Mesothelial cell of epicardium (in vitro differentiated cells): ENCODE results near the gene GNG4. TPM values are rescaled to one million over a fixed set of nuclear protein-coding genes. Genes with fewer than 3 reads are reported as not detected.
"Not testable (repeated sequence)": the region's sequence is repeated elsewhere in the genome, so short reads cannot be mapped to it uniquely, and the experiment has no call there.

ENCODE experiments used
- DNase-seq, 2 experiments: peaks; one replicate each; pipeline ENCODE4 v3.0.0; 2021; ENCODE audit warnings: low spot score in 2 of 2; ENCODE audit not compliant: unreplicated experiment in 2 of 2
- H3K27ac Mint-ChIP-seq: 2 replicates; pipeline ENCODE4 v1.8.0; 2021; ENCODE audit warnings: mixed read lengths
- H3K27me3 Mint-ChIP-seq: 2 replicates; pipeline ENCODE4 v1.8.0; 2021; ENCODE audit warnings: low read depth, mixed read lengths
- H3K36me3 Mint-ChIP-seq: 2 replicates; pipeline ENCODE4 v1.8.0; 2021; ENCODE audit warnings: mixed read lengths
- H3K4me1 Mint-ChIP-seq: 2 replicates; pipeline ENCODE4 v1.8.0; 2021; ENCODE audit warnings: mixed read lengths
- H3K4me3 Mint-ChIP-seq: 2 replicates; pipeline ENCODE4 v1.8.0; 2021; ENCODE audit warnings: mild to moderate bottlenecking, moderate library complexity, mixed read lengths
- H3K9me3 Mint-ChIP-seq: 2 replicates; pipeline ENCODE4 v1.8.0; 2021; ENCODE audit warnings: mixed read lengths
- total RNA-seq: library from RNA; stranded (reverse); gene quantifications from 3 replicates; pipeline ENCODE4 v1.2.1, GENCODE V29; 2021
- TF ChIP-seq, protein P1 (sequence below): fragments of 200-600 bp; sonication (generic); IDR thresholded peaks from one replicate; pipeline ENCODE4 v1.5.0; 2021; ENCODE audit warnings: antibody characterized with exemption; ENCODE audit not compliant: unreplicated experiment

The GNG4 gene
- total RNA-seq, 1 donor from 2014 or later: 2.9 TPM

DNA sequence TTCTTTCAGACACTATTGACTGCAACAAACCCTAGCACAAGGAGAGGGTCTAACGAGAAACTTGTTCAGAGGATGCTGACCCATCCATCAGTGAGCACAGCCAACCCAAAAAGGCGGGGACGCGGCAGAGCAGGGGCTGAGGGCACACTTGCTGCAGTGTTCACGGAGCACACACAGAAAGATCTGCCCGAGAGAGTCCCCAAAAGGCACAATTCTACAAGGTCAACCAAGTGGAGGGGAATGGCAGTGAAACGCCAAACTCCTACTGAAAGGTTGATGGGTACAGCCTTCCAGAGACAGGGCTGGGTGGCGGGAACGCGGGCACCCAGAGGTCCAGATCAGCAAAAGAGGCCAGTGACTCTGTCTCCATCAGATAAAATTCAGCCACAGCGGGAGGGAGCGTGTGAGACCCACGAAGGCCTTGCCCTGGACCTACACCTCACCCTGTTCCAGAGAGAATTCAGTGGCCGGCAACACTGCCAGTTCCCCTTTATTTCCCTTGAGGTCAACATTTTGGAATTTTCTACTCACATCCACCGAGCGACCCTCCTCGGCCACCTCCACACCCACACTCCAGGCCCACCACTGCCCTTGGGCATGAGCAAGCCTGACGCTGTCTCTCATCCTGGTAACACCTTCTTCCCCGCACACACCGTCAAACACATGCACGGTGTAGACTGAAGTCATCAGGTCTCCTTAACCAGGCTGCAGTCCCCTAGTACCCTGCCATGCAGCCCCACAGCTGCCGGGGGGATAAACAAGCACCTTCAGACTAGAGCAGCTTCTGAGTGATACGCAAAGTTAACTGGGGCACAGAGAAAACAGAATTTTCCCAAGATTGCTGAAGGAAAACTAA lies 5.5 kb downstream of the GNG4 start:
- TF ChIP-seq, protein P1, sequence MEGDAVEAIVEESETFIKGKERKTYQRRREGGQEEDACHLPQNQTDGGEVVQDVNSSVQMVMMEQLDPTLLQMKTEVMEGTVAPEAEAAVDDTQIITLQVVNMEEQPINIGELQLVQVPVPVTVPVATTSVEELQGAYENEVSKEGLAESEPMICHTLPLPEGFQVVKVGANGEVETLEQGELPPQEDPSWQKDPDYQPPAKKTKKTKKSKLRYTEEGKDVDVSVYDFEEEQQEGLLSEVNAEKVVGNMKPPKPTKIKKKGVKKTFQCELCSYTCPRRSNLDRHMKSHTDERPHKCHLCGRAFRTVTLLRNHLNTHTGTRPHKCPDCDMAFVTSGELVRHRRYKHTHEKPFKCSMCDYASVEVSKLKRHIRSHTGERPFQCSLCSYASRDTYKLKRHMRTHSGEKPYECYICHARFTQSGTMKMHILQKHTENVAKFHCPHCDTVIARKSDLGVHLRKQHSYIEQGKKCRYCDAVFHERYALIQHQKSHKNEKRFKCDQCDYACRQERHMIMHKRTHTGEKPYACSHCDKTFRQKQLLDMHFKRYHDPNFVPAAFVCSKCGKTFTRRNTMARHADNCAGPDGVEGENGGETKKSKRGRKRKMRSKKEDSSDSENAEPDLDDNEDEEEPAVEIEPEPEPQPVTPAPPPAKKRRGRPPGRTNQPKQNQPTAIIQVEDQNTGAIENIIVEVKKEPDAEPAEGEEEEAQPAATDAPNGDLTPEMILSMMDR: no peak
- Mint-ChIP-seq H3K27me3 (peaks cover 74% of the 10 kb centered on the region), H3K4me1 (peaks cover 19% of the 10 kb centered on the region), H3K27ac (no peak overlapping the region), H3K9me3 (no peaks in the 10 kb centered on the region), H3K36me3 (no peaks in the 10 kb centered on the region), H3K4me3 (no peak overlapping the region)
- DNase-seq: no peak

DNA sequence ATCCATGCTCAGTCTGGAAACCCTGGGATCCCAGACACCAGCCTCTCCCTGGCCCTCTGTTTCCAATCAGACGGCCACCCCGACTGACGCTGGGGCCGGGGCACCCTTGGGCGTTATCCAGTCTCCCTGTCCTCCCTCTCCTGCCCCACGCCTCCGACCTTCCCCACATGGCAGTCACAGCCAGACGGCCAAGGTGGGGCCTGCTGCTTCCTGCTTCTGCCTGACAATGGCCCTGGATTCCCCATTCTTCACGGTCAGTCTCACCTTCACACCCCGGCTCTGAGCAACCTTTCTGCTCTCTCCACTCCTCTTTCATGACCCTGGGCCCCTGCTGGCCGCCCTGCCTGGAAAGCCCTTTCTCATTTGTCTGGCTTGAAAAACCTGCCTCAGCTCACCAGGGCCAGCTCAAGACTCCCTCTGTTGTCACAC lies 6.6 kb downstream of the GNG4 start:
- TF ChIP-seq, protein P1: no peak
- H3K27ac Mint-ChIP-seq: no peak overlapping the region
- no peaks in the 10 kb centered on the region for H3K36me3 Mint-ChIP-seq
- no peak overlapping the region for H3K4me3 Mint-ChIP-seq
- no peaks in the 10 kb centered on the region for H3K9me3 Mint-ChIP-seq
- peaks cover 63% of the 10 kb centered on the region for H3K27me3 Mint-ChIP-seq
- DNase-seq: no peak
- peaks cover 9% of the 10 kb centered on the region for H3K4me1 Mint-ChIP-seq

DNA sequence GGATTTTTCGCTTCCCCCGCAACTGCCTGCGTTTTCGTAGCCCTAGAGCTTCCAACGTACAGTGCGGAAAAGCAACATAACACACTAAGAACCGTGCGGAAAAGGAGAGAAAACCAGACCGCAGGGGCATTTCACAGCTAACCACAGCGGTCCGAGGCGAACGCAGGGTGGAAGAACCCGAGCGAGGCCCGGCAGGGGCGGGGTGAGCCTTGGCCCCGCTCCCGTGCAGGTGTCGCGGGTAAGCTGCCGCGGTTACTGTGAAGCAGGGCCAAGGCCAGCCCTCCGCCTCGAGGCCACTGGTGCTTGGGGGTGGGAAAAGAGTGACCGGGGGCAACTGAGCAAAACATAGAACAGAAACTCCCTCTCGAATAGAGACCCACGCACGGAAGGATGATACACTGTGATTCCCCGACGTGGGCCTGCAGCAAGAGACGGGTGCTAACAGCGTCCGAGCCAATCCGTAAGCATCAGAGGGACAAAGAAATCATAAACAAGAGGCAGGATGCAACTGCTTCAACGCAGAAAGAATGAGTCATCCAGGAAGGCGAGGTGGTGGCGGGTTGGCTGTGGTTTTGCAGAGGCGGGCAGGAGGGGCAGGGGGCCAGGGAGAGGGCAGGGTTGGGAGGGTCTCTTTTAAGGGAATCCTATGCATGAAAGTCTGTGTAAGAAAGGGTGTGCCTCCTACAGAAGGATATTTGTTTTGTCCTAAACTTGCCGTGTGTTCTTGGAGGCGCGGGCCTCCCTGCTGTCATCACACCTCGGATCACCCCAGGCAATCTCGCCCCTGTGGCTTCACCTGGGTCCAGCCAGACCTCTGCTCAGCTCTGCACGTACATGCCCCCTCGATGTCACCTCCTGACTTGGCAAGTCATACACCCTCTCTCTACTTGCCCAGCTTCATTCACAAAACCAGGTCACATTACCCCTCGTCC lies 7.3 kb downstream of the GNG4 start:
- H3K27ac Mint-ChIP-seq: no peak overlapping the region
- peaks cover 9% of the 10 kb centered on the region for H3K4me1 Mint-ChIP-seq
- DNase-seq: no peak
- H3K4me3 Mint-ChIP-seq: no peak overlapping the region
- H3K27me3 Mint-ChIP-seq: peaks cover 56% of the 10 kb centered on the region
- no peaks in the 10 kb centered on the region for H3K9me3 Mint-ChIP-seq
- TF ChIP-seq, protein P1: no peak
- H3K36me3 Mint-ChIP-seq: no peaks in the 10 kb centered on the region

DNA sequence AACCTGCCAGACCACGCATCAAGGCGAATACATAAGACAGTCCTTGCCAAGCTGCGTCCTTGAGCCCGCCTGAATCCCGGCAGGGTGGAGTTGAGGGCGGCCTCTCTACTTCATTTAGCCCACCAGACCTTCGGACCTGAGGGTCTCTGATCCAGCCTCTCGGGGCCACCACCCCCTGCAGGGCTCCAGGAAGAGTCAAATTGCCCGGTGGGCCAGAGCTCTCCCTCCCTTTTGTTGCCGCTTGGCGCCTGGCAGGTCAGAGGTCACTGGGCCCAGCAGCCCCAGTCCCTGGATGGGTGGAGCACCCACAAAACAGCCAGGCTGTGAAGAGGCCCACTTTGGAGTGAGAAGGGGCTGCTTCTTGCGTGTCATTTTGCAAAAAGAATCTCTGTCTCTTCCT lies 9.0 kb downstream of the GNG4 start:
- TF ChIP-seq, protein P1: no peak
- Mint-ChIP-seq H3K9me3 (no peaks in the 10 kb centered on the region), H3K4me1 (peaks cover 9% of the 10 kb centered on the region), H3K4me3 (no peak overlapping the region), H3K27ac (no peak overlapping the region), H3K36me3 (no peaks in the 10 kb centered on the region), H3K27me3 (peaks cover 40% of the 10 kb centered on the region)
- no peak for DNase-seq

DNA sequence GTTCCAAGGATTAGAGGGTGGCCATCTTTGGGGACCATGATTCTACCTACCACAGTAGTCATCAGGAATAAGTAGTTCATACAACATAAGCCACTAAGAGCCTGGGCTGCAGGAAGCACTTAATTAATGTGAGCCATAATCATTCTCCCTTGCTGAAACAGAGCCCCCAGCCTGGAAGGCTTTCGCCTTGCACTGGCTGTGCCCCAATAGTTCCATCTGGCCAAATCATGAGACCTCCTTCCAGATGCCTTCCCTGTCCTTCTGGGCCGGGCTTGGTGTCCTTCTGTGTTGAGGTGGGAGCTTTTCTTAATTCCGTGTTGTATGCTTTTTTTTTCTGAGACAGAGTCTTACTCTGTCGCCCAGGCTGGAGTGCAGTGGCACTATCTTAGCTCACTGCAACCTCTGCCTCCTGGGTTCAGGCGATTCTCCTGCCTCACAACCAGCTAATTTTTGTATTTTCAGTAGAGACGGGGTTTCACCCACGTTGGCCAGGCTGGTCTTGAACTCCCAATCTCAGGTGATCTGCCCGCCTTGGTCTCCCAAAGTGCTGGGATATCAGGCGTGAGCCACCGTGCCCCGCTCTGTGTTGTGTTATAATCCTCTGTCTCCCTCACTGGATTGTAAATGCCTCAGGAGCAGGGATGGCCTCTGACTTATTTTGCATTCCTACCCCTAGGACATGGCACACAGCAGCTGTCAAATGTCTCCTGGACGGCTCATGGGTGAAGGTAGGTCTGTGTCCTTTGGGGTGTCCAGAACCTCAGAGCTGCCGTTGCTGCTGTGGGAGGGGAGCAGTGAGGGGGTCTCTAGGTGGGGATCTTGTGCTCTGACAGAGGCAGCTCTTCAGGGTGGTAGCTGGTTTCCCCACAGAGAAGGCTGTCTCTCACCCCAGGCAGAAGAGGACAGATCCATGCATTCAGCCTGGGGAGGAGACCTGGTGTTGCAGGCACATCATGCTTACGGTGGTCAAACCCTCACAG lies 10.1 kb downstream of the GNG4 start:
- H3K4me3 Mint-ChIP-seq: no peak overlapping the region
- peaks cover 9% of the 10 kb centered on the region for H3K4me1 Mint-ChIP-seq
- no peaks in the 10 kb centered on the region for H3K9me3 Mint-ChIP-seq
- TF ChIP-seq, protein P1: no peak
- no peak overlapping the region for H3K27ac Mint-ChIP-seq
- no peak for DNase-seq
- peaks cover 33% of the 10 kb centered on the region for H3K27me3 Mint-ChIP-seq
- no peaks in the 10 kb centered on the region for H3K36me3 Mint-ChIP-seq

DNA sequence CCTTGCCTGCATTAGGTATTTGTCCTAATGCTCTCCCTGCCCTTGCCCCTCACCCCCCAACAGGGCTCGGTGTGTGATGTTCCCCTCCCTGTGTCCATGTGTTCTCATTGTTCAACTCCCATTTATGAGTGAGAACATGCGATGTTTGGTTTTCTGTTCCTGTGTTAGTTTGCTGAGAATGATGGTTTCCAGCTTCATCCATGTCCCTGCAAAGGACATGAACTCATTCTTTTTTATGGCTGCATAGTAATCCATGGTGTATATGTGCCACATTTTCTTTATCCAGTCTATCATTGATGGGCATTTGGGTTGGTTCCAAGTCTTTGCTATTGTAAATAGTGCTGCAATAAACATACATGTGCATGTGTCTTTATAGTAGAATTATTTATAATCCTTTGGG lies 11.0 kb downstream of the GNG4 start:
- not testable (repeated sequence) for H3K9me3 Mint-ChIP-seq, H3K27ac Mint-ChIP-seq, DNase-seq, H3K36me3 Mint-ChIP-seq, H3K4me3 Mint-ChIP-seq, H3K4me1 Mint-ChIP-seq
- peaks cover 25% of the 10 kb centered on the region for H3K27me3 Mint-ChIP-seq
